Measurements from ENCODE around the gene MCTP1.

Gene MCTP1

GRCh38 chr5:95124101-95124500 is 160.8 kb downstream of the MCTP1 start:
- DNase-seq (ENCODE audit: low read depth, low spot score), result no peak

DNA sequence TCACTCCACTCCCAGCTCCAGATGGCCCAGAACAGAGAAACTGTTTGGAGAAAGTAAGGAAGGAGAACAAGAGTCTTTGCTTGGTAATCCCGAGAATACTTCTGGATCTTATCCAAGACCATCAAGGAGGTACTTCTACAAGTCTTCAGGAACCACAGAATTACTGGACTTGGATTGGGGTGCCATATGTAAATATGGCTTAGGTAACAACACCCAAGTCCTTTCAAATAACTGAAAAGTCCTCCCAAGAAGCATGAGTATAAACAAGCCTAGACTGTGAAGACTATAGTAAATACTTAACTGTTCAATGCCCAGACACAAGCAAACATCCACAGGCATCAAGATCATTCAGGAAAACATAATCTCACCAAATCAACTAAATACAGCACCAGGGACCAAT is 170.0 kb downstream of the MCTP1 start:
- no peak for DNase-seq (ENCODE audit: low read depth, low spot score)

DNA sequence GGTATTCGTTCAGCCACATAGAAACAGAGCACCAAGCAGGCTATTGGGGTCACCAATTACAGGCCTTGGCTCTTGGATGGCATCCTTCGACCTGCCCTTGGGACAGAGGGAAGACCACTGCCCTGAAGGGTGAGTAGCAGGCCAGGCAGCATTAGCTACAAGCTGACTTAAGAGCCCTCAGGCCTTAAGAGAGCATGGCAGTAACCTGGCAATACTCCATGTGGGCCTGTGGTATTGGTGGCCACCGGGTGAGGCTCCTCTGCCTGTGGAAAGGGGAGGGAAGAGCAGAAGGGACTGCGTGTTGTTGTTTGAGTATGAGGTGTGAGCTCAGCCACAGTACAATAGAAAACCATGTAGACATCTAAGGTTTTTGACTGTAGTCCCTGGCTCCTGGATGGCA is 170.6 kb downstream of the MCTP1 start:
- DNase-seq (ENCODE audit: low read depth, low spot score), result no peak

GRCh38 chr5:95113489-95113888 is 171.4 kb downstream of the MCTP1 start:
- no peak for DNase-seq (ENCODE audit: low read depth, low spot score)

DNA sequence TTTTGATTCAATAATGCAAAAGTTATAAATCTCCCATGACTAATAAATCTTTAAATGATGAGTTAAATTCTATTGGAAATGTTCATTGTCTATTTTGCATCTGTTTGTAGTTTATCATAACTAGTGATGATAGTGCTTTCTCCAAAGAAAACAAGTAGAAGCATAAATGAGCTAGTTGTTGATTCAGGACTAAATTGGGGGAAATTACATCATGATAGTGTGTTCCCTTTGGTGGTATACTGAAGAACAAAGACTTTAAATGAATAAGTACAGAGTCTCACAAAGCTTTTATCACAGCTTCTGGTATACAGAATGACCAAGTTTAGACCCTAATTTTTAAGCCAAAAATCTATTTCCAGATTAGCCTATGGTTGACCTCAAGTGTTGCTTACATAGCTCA is 173.8 kb downstream of the MCTP1 start:
- DNase-seq (ENCODE audit: low read depth, low spot score), result no peak

- no peak for DNase-seq (ENCODE audit: low read depth, low spot score)
Observed at GRCh38 chr5:95110118-95110517, 174.8 kb downstream of the MCTP1 start.

DNA sequence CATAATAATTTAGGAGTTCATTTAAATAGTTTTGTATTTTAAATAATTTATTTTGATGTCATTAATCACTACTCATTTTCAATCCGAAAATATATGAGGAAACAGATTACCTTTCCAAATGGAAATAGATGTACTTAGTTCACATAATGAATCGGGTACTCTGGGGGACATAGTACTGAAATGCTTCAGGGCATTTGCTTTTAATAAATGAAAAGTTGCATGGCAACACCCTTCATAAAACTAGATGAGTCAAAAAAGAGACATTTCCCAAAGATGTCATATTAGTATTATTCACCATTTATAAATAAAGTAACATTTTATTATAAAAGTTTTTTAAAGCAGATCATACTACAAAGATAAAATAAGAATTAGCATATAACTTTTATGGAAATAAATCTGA is 177.8 kb downstream of the MCTP1 start:
- DNase-seq (ENCODE audit: low read depth, low spot score), result no peak

DNA sequence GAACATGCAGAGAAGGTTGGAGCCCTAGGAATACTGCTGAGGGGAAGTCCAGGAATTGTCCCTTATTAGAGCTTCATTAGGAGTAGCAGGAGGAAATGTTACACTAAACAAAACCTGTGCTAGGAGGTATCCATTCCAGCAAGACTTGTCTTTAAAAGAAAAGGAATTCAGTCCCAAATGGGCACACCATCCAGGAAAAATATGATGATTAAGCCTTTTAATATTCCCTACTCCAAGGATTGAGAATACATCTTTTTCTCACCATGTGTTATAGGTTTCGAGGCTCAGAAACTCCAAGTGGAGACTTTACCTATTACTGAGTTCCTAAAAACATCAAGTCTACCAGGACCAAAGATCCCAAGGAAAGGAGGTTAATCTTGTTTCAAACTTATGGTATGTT is 179.3 kb downstream of the MCTP1 start:
- DNase-seq (ENCODE audit: low read depth, low spot score), result no peak

- DNase-seq (ENCODE audit: low read depth, low spot score), result no peak
Observed at GRCh38 chr5:95102687-95103086, 182.2 kb downstream of the MCTP1 start.

GRCh38 chr5:95102080-95102479 is 182.8 kb downstream of the MCTP1 start:
- no peak for DNase-seq (ENCODE audit: low read depth, low spot score)

DNA sequence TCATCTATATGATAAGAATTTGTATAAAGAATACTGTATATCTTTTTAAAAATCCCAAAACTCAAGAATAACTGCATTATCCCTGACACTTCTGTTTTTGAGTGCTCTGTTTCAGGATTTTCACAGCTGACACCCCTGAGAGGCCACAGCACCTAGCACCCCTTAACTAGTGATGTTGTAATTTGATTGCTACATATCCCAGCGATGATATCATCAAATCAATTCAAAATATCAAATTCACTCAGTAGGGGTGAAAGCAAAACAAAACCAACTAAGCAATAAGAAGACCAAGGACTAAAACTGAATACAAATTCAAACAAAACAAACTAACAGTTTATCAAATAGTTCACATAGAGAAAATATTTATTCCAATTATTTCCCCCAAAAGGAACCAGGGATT is 184.3 kb downstream of the MCTP1 start:
- no peak for DNase-seq (ENCODE audit: low read depth, low spot score)

DNA sequence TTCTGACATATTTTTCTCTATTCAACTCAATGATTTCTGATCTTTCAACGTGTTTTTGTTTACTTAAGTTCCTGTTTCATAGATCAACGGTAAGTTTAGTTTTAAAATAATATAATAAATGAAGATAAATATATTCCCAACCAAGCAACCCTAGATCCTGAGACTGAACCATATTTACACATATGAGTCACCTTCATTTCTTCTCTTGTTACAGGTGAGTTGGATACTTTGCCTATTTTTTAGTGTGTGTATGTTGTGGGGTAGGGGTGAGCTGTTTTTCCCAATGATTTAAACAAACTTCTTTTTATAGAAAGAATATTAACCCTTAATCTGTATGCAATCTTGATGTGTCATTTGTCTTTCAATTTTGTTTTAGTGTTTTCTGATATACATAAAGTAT is 186.9 kb downstream of the MCTP1 start:
- DNase-seq (ENCODE audit: low read depth, low spot score), result no peak

GRCh38 chr5:95093211-95093610 is 191.7 kb downstream of the MCTP1 start:
- no peak for DNase-seq (ENCODE audit: low read depth, low spot score)

DNA sequence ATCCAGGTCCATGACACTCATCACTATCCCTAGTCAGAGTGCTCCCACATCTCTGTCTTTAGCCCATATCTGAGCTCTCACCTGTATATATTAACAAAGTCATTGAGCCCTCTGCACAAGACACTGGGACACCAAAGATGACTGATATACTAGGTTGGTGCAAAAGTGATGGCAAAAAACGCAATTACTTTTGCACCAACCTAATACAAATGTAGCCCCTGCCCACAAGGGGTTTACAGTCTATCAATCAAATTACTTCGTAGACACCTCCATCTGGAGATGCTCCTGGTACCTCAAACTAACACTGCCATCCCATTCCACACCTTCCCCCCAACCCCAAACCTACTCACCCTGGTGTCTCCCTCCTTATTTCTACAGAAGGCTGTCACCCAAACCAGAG is 194.1 kb downstream of the MCTP1 start:
- DNase-seq (ENCODE audit: low read depth, low spot score), result no peak

DNA sequence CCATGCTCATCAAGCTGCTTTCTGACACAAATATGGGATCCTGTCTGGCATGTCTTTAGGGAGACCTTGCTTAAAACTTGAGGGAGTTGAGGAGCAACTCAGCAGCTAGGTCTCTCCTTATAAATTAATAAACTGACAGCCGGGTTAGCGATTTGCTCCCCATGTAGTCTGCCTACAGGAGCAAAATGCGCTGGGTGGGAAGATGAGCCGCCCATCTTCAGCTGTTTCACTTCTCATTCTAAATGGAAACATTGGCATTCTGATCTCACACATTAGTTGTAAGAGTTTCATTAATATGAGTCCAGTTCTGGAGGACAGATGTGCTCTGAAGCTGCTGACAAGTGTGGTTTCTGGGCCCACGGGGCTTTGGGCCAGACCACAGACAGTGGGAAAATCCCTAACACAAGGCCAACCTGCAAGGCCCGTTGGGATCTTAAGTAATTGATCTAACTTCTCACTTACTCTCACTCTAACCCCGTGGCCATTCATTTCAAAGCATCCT is 197.0 kb downstream of the MCTP1 start:
- no peak for DNase-seq (ENCODE audit: low read depth, low spot score)

- no peak for DNase-seq (ENCODE audit: low read depth, low spot score)
Observed at GRCh38 chr5:95086927-95087815, 197.7 kb downstream of the MCTP1 start.

- DNase-seq (ENCODE audit: low read depth, low spot score), result no peak
Observed at GRCh38 chr5:95084757-95085156, 200.1 kb downstream of the MCTP1 start.

GRCh38 chr5:95083606-95084005 is 201.3 kb downstream of the MCTP1 start:
- no peak for DNase-seq (ENCODE audit: low read depth, low spot score)

GRCh38 chr5:95081982-95082381 is 202.9 kb downstream of the MCTP1 start:
- DNase-seq (ENCODE audit: low read depth, low spot score), result no peak

DNA sequence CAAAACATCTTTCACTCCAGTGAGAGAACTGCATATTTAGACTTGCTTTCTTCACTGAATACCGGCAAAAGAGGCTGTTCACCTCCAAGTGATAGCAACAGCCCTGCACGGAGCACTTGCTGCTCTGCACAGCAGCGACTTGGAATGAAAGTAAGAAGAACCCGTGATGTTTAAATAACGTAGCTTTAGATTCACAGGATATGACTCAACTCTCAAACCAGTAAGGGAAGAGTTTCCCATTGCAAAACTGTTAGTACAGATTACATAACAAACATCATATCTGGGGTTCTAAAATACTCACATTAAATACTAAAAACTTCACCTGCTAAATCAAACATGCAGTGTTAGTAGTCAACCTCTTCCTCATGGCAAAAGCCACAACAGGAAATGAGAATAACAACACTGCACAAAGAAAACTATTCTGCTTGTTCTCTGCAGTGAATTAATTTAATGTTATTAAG is 203.4 kb downstream of the MCTP1 start:
- DNase-seq (ENCODE audit: low read depth, low spot score), result no peak

DNA sequence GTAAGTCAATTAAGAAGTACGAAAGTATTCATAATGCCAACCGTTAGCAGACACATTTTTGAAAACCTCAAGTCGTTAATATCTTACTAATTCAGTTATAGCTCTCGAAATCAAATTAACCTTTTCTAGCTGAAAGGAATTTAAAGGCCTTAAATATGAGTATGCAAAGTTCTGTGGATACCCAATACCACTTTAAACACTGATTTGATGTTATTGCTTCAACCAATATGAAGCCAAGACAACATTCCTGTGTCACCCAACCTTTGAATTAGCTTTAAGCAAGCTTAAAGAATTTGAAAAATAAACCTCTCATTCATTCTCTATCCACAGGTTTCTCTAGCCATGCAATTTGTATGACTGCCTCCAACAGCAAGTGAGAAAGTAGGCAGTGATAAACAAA is 204.5 kb downstream of the MCTP1 start:
- no peak for DNase-seq (ENCODE audit: low read depth, low spot score)

GRCh38 chr5:95080030-95080429 is 204.9 kb downstream of the MCTP1 start:
- DNase-seq (ENCODE audit: low read depth, low spot score), result no peak

DNA sequence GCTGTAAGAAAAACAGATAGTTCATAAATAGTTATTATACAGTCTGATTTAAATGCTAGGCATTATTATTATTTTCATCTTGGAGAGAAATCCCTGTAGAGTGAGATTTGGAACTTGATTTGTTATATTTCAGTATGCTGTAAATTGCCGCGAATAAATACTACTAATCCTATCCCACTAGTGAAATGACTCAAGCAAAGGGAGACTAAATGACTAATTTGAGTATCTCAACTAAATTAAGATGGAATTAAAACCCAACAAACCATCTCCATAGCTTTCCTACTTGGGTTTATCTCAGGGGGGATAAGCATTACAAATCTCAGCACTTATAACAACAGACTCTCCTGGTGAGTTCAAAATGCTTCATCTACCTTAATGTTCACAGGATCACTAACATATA is 206.0 kb downstream of the MCTP1 start:
- no peak for DNase-seq (ENCODE audit: low read depth, low spot score)

Measured in activated CD4-positive, CD25-positive, alpha-beta regulatory T cell treated with anti-CD3 and anti-CD28 coated beads, Interleukin-2, amount 50 U/mL, for 16 hours (primary cell).